GM21619 (cell line): Measurements from ENCODE around the gene SFSWAP.
"Not testable (repeated sequence)": the region's sequence is repeated elsewhere in the genome, so short reads cannot be mapped to it uniquely, and the experiment has no call there.

Experiments
- ATAC-seq: cut with Tn5 transposase; IDR thresholded peaks from one replicate; pipeline ENCODE4 v1.9.1; 2021; ENCODE audit not compliant: unreplicated experiment

The SFSWAP gene

GRCh38 chr12:131710464-131711457 is at the start of gene SFSWAP:
Gene SFSWAP (plus strand): TSS chr12:131711090. CDS start chr12:131711230, 140 bp downstream.
- peak; percentile 89 for ATAC-seq

- not testable (repeated sequence) for ATAC-seq
Observed at GRCh38 chr12:131661170-131661985, 49.5 kb upstream of the SFSWAP start.

DNA sequence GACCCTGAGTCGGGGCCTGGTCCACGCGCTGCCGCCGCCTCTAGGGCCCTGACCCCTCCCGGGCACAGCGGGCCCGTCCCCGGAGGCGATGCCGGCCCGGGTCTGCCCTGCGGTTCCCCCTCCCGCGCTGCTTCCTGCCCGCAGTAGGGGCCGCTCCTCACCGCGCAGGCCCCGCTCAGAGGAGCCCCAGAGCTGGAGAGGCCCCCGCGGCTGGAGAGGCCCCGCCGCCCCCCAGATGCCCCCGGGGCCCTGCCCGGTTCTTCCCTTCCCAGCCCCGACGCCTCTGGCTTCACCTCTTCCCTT is 49.0 kb upstream of the SFSWAP start:
- ATAC-seq, result not testable (repeated sequence)

DNA sequence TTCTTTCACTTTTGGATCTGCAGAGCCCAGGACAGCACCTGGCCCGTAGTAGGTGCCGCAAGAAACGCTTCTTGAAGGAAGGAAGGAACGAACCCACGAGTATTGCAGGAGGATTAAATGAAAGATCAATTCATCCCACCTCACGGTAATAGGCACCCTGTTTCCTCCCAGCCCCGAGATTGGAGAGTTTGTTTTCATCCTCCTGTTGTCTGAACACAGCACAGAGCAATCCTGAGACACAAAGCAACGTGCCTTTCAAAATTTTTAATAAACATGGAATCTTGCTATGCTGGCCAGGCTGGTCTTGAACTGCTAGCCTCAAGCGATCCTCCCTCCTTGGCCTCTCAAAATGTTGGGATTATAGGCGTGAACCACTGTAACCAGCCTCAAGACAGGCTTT is 48.5 kb upstream of the SFSWAP start:
- not testable (repeated sequence) for ATAC-seq

- not testable (repeated sequence) for ATAC-seq
Observed at GRCh38 chr12:131665666-131666065, 45.2 kb upstream of the SFSWAP start.

DNA sequence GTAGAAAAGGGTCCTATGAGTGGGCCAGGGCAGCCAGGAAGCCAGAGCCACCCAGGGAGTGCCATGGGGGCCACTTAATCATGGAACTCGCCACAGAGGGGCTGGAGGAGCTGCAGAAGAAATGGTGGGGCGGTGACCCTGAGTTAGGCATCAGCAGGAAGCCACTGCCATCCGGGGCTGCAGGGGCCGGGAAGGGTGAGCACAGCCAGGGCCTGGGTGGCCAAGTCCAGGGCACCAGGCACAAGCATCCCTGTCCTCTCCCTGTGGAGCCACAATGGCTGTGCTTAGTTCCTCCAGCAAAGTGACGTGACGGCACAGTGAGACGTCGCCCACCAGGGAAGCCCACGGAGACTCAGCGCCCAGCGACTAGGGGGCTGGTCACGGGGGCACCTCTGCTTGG is 44.4 kb upstream of the SFSWAP start:
- not testable (repeated sequence) for ATAC-seq

- not testable (repeated sequence) for ATAC-seq
Observed at GRCh38 chr12:131666978-131667601, 43.8 kb upstream of the SFSWAP start.

DNA sequence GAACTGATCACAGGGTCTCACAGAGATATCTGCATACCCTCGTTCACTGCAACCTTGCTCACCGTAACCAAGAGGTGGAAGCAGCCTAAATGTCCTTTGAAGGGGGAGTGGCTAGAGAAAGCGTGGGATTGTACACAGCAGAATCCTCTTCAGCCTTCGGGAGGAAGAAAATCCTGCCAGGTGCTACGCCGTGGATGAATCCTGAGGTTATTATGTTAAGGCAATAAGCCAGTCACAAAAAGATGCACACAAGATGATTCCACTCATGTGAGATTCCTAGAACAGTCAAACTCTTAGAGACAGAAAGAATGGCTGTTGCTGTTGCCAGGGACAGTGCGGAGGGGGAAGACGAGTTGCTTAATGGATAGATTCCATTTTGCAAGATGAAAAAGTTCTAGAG is 39.6 kb upstream of the SFSWAP start:
- ATAC-seq, result no peak

DNA sequence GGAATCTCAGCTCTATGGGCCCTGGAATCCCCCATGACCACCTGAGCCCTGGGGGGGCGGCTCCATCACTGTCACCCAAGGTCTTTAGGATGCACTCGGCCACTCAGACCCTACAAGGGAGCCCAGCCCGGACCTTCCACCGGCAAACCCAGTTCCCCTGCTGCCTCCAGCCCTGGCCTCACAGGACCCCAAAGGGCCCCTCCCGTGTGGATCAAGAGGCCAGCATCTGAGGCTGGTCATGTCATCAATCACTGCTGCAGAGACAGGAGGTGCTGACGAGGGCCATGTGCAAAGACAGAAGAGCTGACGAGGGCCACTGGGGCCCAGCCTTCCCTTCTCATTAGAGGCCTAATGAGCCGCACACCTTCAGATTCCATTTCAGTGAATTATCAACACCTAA is 39.0 kb upstream of the SFSWAP start:
- no peak for ATAC-seq

DNA sequence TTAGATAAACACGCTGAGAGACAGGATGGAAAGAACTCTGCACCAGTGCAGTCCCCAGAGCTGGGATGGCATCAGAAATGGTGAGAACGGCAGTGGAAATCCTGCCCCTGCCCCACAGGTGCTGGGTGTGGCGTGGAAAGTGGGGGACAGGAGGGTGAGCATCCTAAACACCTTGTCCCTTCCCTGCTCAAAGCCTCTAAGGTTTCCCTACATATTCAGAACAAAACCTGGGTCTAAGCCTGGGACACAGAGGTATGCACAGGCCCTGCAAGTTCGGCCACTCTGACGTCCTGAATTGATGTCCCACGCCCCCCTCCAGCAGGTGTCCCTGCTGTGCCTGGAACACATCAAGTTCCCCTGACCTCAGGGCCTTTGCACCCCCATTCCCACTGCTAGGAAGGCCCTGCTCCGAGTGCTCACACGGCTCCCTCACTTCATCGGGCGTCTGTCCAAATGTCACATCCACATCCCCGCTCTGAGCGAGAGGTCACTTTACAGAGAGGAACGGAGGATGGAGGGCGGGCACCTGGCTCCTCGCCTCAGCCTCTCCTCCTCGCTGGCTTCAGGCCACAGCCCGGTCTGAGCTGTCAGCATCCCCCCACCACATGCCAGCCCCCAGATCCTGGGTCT is 38.5 kb upstream of the SFSWAP start:
- ATAC-seq, result no peak

DNA sequence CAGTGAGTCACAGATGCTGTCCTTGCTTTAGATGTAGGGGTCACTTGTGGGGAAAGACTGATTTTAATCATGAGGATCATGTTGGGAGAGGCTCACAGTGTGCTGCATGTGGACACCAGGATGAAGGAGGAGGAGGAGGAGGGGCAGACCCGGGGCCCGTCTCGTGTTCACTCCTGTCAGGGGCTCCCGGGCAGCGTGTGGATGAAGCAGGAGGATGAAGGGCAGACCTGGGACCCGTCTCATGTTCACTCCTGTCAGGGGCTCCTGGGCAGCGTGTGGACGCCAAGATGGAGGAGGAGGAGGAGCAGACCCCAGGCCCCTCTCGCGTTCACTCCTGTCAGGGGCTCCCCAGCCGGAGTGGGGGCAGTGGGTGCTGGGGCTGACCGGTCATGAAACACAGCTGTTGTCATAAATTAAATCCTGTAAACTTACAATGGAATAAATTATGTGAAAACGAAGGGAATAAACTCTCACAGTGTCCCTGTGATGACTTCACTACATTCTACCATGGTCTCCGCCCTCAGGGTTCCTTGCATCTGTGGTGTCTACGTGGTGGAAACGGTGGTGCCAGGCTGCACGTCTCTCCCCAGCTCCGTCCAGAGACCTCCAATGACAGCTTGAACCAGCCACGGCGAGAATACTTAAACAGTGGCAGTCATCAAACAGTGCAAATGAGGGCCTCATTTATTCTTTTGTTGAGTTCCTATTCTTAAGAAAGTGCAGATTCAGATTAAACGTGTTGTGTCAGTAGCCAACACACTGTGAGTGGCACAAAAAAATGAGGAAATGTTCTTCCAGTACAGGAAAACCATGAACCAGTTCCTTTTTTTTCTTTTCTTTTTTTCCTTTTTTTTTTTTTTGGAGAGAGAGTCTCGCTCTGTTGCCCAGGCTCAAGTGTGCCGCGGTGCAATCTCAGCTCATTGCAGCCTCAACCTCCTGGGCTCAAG is 37.7 kb upstream of the SFSWAP start:
- no peak for ATAC-seq

GRCh38 chr12:131673888-131674257 is 37.0 kb upstream of the SFSWAP start:
- no peak for ATAC-seq

DNA sequence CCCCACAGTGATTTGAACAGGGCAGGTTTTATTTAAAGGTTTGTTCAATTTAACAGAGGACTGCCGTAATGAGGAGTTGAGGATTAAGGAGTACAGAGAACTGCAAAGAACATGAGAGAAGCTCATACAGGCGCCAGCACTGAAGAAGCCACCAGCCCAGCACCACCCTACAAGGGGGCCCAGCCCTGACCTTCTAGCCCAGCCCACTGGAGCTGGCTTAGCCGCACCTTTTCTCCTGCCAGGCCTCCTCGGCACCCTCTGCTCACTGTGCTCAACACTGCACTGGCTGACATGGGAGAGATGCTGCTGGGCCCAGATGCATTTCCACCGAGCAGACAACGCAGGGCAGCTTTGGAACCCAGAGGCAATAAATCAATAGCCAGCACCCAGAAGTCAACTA is 36.5 kb upstream of the SFSWAP start:
- ATAC-seq, result no peak

DNA sequence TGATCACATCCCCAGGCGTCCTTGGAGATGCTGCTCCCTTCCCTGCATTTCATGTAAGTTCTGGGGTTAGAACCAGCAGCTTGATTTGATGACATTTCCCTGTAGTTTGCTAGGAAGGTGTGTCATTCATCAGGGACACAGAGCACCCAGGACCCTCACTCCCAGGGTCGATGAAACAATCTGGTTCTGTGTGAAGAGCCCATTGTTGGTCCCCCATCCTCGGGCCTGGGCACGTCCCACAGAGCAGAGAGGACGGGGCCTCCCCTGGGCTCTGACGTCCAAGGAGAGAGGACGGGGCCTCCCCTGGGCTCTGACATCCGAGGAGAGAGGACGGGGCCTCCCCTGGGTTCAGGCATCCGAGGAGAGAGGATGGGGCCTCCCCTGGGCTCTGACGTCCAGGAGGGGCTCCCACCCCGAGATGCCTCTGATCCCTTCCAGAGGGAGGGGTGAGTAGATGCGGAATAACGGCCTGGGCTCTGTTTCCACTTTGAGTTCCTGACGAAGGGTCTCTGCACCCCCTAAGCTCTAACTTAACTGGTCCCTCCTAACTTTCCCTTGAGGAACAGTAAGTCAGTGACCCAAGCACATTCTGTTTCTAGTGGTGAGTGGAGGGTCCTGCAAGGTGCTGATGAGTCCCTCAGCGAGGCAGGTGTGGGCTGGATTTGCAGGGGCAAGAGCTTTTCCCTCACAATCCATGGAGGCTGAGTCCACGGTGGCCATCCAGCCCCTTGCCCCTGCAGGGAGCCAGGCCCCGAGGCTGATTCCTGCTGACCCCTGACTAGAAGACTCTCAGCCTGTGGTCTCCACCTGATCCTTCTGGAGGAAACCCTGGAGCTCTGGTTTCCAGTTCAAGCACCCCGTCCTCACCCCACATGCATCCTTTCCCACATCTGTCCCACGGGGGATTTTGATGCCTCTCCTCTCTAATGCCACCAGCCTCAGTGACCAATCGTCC is 35.5 kb upstream of the SFSWAP start:
- ATAC-seq, result no peak

DNA sequence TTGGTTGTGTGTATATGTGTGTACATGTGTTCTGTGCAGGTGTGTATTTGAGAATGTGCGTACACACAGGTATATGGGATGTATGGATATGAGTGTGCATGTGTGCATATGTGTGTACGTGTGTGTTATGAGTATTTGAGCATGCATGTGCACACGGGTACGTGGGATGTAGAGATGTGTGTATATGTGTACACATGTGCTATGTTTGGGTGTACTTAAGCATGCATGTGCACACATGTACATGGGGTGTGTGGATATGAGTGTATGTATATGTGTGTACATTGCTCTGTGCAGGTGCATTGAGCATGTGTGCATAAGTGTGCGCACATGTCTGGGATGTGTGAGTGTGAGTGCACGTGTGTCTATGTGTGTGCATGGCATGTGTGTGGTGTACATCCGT is 34.3 kb upstream of the SFSWAP start:
- no peak for ATAC-seq

GRCh38 chr12:131677067-131677466 is 33.8 kb upstream of the SFSWAP start:
- ATAC-seq, result not testable (repeated sequence)

GRCh38 chr12:131677699-131678098 is 33.2 kb upstream of the SFSWAP start:
- ATAC-seq, result no peak

DNA sequence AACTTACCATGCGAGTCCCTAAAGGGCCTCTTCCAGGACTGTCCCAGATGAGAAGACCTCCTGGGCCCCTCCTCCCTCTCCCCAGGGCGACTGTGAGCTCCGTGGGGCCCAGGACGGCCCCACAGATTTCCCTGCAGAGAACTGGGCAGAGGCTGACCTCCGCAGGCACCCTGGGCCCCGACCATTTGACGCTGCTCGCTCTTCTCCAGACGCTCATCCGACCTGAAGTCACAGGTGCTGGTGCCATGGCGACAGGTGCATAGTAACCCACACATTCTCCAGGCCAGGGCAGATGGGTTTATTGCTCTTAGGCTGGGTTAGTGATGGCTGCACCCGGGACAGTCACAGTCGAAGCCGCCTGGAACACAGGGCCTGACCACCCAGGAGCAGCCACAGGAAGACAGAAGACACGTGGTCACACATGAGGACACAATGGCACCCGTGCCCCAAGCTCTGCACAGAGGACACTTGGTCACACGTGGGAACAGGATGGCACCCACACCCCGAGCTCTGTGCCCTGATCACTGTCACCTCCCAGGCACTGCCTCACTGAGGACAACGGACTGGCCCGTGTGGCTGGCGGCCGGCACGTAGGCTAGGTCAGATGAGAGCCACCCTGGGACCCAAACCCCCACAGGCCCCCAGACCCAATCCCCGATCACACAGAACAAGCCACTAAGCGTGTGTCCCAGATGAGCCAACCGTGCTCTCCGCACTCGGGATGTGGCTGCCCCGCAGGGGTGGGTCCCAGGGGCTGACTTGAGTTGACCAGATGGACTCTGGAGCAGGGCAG is 32.3 kb upstream of the SFSWAP start:
- not testable (repeated sequence) for ATAC-seq
